Left kidney (tissue), 2 donors: ENCODE results near the gene SDR42E1. TPM values are rescaled to one million over a fixed set of nuclear protein-coding genes. Genes with fewer than 3 reads are reported as not detected.

Experiments
- DNase-seq: peaks from one replicate; pipeline ENCODE4 v3.0.0-alpha.2; 2013
- polyA plus RNA-seq: library from polyadenylated mRNA; unstranded; fragments of 120-200 nt; gene quantifications from one replicate; pipeline ENCODE4 v1.2.1, GENCODE V29; 2013; ENCODE audit not compliant: insufficient read length

The SDR42E1 gene
- polyA plus RNA-seq, 1 donor, result 19.6 TPM

- peak; percentile 36 for DNase-seq
Observed at GRCh38 chr16:81940781-81941560, 70.3 kb downstream of the SDR42E1 start.

DNA sequence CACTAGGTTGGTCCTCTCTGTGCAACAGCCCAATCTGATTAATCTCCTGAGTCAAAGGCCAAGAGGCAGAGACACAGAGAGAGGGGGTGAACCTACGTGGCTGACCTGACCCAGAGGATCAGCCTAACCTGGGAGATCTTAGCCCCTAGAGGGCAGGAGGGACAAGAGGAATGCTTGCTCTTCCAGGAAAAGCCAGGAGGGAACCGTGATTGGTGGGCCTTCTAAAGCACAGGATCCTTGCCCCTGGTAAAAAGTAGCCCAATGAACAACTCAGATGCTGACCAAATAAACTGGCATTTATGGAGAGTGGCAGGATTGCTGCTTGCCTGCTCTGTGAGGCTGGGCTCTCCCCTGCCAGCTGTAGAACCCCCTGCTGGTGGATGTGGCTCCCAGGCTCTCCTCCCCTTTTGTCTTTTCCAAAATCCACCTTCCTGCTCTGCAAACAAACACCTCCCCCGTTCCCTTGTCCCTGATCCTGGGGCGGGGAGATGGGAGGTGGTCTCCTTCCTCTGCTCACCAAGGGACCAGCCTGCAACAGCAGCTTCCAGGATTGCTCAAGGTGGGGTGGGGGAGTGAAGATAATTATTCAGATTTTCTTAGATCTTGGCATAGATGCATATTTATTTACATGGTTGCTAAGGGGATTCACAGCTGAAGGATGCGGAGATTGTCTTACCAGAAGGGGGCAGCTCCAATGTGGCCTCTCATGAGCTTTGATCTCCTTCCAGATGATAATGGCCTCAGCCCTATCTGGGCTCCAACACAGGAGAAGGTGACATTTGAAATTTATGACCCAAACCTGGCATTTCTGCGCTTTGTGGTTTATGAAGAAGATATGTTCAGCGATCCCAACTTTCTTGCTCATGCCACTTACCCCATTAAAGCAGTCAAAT lies 71.9 kb downstream of the SDR42E1 start:
- no peak for DNase-seq

Other genes with a start within 250 kb of the SDR42E1 start
- gene PLCG2, start 232.2 kb downstream of the SDR42E1 start, polyA plus RNA-seq, result 64.1 TPM
- gene HSD17B2, start 23.8 kb upstream of the SDR42E1 start, polyA plus RNA-seq, result 11.2 TPM
- gene MPHOSPH6, start 158.8 kb upstream of the SDR42E1 start, polyA plus RNA-seq, result 56.6 TPM